NCI-H69 (cell line): ENCODE measurements around the gene MAFF.

Experiments used
- DNase-seq: peaks from one replicate; lab custom pipeline; 2025; lab: John Stamatoyannopoulos, UW

The MAFF gene

DNA sequence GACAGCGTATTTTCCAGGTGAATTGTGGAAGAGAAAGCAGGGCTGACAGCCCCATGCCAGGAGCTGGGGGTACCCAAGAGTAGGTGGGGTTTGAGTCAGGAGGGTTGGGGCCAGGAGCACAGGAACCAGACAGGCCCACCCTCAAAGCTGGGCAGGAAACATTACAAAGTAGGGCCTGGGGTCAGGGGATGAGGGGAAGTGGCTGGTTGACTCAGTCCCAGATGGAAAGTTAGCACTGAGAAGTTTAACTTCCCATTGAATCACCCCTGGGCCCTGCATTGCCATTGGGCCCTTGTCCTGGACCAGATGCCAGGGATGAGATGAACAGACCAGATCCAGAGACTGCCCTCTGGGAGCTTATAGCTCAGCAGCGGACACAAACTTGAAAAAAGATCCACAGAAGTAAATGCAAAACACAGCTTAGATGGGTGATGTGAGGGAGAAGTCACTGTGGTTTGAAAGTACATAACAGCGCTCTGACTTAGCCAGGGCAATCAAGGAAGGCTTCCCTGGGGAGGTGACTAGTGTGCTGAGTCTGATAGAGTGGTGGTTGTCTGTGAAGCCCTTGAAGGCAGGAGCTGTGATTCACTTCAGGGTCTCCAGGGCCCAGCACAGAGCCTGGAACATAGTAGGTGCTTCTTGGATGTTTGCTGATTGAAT, 2.2 kb downstream of the MAFF start:
- DNase-seq = no peak

DNA sequence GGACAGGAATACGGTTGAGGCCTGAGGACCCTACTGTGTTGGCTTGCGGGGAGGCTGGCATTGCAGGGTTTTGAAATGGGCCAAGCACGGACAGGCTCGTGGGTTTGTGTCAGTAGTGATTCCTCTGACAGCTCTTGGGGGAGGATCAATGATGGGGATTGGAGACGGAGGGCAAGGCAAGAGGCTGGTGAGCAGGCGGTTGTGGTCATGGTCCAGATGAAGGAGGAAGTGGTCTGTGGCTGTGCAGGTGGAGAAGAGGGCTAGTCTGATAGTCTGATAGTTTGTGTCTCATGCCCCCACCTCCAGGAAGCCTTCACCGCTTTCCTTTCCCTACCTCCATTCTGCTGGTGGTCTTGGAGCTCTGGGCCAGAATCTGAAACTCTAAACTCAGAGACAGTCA, 3.0 kb downstream of the MAFF start:
- no peak for DNase-seq

- DNase-seq = no peak
These were observed 3.7 kb downstream of the MAFF start for GRCh38 chr22:38205261-38206128.

DNA sequence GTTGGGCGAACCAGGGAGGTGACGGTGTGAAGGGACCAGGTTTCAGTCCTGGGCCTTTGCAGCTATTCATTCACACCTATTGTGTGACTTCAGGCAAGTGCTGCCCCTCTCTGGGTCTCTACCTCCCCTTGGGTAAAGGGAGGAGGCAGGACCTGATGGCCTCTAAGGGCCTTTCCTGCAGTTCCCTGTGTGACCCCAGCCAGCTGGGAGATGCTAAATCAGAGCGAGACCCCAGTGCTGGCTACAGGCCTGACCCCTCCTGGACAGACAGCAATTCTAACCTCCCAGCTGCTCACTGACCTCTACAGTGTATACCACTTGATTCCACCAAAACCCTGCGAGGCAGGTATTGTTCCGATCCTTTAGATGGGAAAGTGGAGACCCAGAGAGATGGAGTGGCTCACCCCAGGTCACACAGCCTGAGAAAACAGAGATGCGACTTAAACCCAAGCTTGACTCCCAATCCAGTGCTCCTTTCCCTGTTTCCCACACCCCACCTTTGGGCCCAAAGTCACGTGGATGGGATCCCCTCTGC, 6.2 kb downstream of the MAFF start:
- DNase-seq = no peak

GRCh38 chr22:38208551-38208968, 6.8 kb downstream of the MAFF start:
- no peak for DNase-seq

DNA sequence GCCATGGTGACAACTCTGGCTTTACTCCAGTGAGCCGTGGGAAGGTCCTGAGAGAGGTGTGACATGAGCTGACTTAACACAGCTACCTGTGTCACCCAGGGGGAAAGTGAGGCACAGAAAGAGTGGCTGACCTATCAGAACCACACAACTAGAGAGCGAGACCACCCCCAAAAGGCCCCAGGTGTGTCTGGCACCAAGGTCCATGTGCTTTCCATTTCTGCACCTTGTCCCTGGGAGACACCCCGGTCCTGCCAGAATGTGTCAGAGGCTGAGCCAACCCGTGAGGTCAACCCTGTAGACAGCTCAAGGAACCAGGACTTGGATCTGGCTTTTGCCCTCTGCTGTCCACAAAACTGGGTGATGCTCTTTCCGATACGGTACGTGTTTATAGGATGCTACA, 9.8 kb downstream of the MAFF start:
- DNase-seq = no peak

- no peak for DNase-seq
These were observed 10.6 kb downstream of the MAFF start for GRCh38 chr22:38212442-38212841.

DNA sequence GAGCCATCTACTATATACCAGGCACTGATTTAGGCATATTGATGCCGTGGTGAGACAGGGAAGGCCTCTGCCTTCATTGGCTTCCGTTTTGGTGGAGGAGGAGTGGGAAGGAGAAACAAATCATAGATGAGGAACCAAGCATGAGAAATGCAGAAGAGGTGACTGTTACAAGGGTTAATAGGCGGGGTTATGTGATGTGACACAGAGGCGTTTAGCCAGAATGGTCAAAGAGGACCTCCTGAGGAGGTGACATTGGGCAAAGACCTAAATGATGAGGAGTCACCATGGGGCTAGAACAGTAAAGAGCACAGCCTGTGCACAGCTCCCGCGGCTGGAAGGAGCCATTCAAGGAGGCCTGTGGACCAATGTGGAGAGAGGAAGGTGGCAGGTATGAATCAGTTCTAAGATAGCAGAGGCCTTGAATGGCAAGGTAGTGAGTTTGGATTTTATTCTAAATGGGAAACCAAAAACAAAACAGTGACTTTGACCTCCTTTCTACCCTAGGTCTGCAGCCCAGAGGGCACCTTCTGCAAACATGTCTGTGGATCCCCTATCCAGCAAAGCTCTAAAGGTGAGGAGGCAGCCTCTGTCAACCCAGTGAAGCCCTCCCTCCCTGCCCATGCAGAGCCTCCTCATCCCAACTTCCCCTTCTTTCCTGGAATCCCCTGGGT, 11.7 kb downstream of the MAFF start:
- DNase-seq = no peak

- DNase-seq = no peak
These were observed 12.2 kb downstream of the MAFF start for GRCh38 chr22:38213990-38214301.

- DNase-seq = no peak
These were observed 12.7 kb downstream of the MAFF start for GRCh38 chr22:38214302-38215056.

GRCh38 chr22:38215156-38216038, 13.6 kb downstream of the MAFF start:
- no peak for DNase-seq

- DNase-seq = no peak
These were observed 17.1 kb downstream of the MAFF start for GRCh38 chr22:38218661-38219622.

DNA sequence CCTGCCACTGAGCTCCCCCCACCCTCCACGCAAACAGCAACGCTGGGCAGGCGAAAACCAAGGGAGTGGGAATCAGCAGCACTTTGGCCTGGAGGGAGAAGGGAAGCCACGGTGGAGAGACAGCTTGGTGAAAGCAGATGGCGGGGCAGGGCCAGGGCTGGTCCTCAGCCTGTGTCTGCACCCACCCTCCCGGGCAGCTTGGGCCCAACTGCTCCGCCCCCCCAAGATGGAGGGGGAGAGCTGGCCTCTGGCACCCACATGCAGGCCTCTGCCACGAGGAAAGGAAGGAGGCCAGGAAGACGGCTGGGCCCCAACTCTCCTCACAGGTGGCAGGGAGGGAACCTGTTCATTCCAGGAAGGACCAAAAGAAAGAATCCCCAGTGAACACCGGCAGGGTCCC, 17.8 kb downstream of the MAFF start:
- DNase-seq = peak; percentile 56

- DNase-seq = peak; percentile 27
These were observed 18.4 kb downstream of the MAFF start for GRCh38 chr22:38220163-38220562.

- no peak for DNase-seq
These were observed 19.0 kb downstream of the MAFF start for GRCh38 chr22:38220653-38221386.

DNA sequence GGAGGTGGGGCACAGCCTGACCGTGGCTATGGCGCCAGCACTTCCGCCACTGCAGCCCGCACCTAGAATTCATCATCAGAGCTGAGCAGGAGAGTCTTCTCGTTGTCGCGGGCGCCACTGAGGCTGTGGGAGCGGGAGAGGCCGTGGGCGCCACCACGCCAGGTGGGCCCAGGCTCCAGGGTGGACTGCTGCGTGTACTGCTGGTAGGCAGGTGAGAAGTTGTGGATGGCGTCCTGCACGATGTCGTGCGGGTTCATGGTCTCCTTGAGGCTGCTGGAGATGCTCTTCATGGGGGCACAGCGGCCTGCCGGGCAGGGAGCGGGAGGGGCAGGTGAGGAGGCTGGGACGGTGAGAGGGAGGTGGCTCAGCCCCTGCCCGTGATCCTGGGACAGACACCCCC, 19.6 kb downstream of the MAFF start:
- DNase-seq = no peak

GRCh38 chr22:38221908-38222796, 20.4 kb downstream of the MAFF start:
- DNase-seq = no peak

DNA sequence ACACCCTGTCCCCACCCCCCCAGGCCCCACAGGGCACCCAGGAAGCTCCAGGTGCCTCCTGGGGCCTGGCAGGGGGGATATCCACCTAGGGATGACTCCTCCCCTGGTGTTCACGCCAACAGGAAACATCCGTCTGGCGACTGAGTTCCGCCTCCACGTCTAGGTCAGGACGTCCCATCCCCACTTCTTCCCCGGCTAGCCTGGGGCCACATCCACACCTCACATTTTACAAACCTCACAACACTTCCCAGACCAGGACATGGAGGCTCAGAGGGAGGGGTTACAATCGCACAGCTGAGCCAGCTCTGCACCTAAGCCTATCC, 21.0 kb downstream of the MAFF start:
- no peak for DNase-seq
